Tibial artery (tissue), 4 donors: ENCODE data around the gene HAVCR2.

Source experiments
- DNase-seq, 2 donors: peaks; one replicate each; pipeline ENCODE4 v3.0.0-alpha.2; 2019
- H3K27ac ChIP-seq, 2 donors: fragments of 200-600 bp; sonication (generic) in 1 of 2; 1 replicate in 1 of 2; 2 replicates in 1 of 2; pipeline ENCODE4 v1.5.1; 2018 to 2019; ENCODE audit warnings: mild to moderate bottlenecking in 1 of 2
- H3K27me3 ChIP-seq, 2 donors: fragments of 200-600 bp; sonication (generic) in 1 of 2; one replicate each; pipeline versions ENCODE4 v1.5.1 to v1.6.0; 2016 to 2019
- H3K36me3 ChIP-seq, 3 donors: fragments of 200-600 bp; sonication (generic) in 2 of 3; one replicate each; pipeline ENCODE4 v1.5.1; 2016 to 2019; ENCODE audit warnings: mild to moderate bottlenecking in 2 of 3
- H3K4me1 ChIP-seq, 4 donors: fragments of 200-600 bp; sonication (generic) in 2 of 4; 1 replicate in 3 of 4; 2 replicates in 1 of 4; pipeline ENCODE4 v1.5.1; 2016 to 2019
- H3K4me3 ChIP-seq, 2 donors: fragments of 200-600 bp; sonication (generic) in 1 of 2; 1 replicate in 1 of 2; 2 replicates in 1 of 2; pipeline ENCODE4 v1.5.1; 2018 to 2019; ENCODE audit warnings: mild to moderate bottlenecking in 2 of 2
- H3K9me3 ChIP-seq, 3 donors: fragments of 200-600 bp; sonication (generic) in 1 of 3; one replicate each; pipeline ENCODE4 v1.5.1; 2016 to 2019
- CTCF ChIP-seq, 2 experiments: fragments of 200-600 bp in 1 of 2; fragments of 450-650 bp in 1 of 2; IDR thresholded peaks; one replicate each; pipeline ENCODE4 v1.5.1; 2017 to 2019; ENCODE audit warnings: antibody characterized with exemption in 2 of 2, mild to moderate bottlenecking in 1 of 2, moderate library complexity in 1 of 2
- intact Hi-C: fragments of 100-400 bp; cut with DNase I; formaldehyde crosslinking; loops from one replicate; pipeline ENCODE4 v1.15.0; 2023; ENCODE audit warnings: low total_unique reads

Gene HAVCR2

DNA sequence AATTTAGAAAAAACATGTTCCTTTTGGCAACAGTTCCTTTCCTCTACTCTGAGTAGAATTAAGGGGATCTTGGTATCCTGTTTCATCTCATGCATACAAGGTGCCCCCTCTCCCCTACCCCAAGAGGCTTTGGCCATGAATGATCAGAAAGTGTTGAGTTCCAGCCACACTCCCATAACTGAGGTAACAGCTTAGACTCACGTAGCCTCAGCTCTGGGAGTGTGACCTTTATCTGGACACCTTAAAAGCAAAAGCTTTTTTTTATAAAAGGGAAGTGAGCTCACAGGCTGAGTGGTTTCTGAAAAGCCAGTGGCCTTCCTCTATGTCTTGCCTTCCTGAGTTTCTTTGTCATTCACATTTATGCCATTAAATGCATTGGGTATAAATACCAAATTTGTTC is 900 bp upstream of the HAVCR2 start:
- H3K4me3 ChIP-seq, result no peak overlapping the region
- TF ChIP-seq CTCF (IDR thresholded peaks at IDR 0.05), result no peak
- H3K4me1 ChIP-seq, result no peaks in the 10 kb centered on the region
- H3K9me3 ChIP-seq, result no peaks in the 10 kb centered on the region
- H3K36me3 ChIP-seq, result no peaks in the 10 kb centered on the region
- H3K27me3 ChIP-seq, result no peaks in the 10 kb centered on the region
- intact Hi-C loops, result no loop called here
- H3K27ac ChIP-seq, result no peak overlapping the region
- DNase-seq, result no peak

DNA sequence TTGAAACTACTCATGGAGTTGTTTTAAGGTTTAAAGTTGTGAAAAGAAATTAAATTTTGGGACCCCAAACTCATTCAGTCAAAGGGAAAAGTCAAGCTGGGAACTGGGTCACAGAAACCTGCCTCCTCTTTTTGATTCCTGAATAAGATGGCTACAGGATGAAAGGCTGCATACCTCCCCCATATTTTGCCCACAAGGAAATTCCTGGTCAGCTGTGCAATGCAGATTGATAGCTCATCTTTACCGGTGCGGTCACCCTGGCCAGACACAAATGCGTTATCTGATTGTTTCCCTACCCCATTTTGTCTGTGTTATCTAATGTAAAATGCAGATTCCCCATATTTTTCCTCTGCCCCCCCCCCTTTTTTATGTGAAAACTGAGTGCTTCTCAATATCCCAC is 1.3 kb downstream of the HAVCR2 start:
- no peaks in the 10 kb centered on the region for H3K4me1 ChIP-seq
- H3K27ac ChIP-seq, result no peak overlapping the region
- H3K36me3 ChIP-seq, result no peaks in the 10 kb centered on the region
- DNase-seq, result no peak
- no peak overlapping the region for H3K4me3 ChIP-seq
- H3K27me3 ChIP-seq, result no peaks in the 10 kb centered on the region
- no peak for TF ChIP-seq CTCF (IDR thresholded peaks at IDR 0.05)
- intact Hi-C loops, result no loop called here
- H3K9me3 ChIP-seq, result no peaks in the 10 kb centered on the region

DNA sequence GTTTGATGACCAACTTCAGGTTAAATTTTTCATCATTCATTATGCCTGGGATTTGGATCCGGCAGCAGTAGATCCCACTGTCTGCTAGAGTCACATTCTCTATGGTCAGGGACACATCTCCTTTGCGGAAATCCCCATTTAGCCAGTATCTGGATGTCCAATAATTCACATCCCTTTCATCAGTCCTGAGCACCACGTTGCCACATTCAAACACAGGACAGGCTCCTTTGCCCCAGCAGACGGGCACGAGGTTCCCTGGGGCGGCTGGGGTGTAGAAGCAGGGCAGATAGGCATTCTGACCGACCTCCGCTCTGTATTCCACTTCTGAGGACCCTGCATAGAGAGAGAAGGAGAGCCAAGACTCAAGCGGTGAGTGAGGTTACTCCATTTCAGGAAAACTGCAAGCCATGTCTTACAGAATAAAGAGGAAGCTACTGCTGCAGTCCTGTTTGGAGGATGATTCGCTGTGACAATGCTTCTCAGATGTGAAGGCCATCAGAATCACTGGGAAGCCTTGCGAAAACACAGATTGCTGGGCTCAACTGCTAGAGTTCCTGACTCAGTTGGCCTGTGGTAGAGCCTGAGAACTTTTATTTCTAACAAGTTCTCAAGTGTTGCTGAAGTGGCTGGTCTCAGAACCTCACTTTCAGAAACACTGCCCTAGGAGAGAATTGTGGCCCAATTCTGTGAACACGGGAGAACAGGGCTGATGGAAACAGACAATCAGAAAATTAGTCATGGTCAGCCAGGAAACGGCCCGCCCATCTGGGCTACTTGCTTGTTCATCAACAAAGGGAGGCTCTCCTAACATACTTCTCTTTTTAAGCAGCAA is 2.0 kb downstream of the HAVCR2 start:
- Histone ChIP-seq H3K4me3 (peak overlapping the region in 1 of 2 donors; percentile 2), H3K9me3 (no peaks in the 10 kb centered on the region), H3K4me1 (no peaks in the 10 kb centered on the region), H3K27ac (no peak overlapping the region), H3K36me3 (no peaks in the 10 kb centered on the region), H3K27me3 (no peaks in the 10 kb centered on the region)
- peak in 1 of 2 donors; percentile 65 for DNase-seq
- intact Hi-C loops, result no loop called here
- TF ChIP-seq CTCF (IDR thresholded peaks at IDR 0.05), result no peak

GRCh38 chr5:157100140-157100679 is 8.6 kb downstream of the HAVCR2 start:
- intact Hi-C loops, result no loop called here
- H3K27me3 ChIP-seq, result no peaks in the 10 kb centered on the region
- no peaks in the 10 kb centered on the region for H3K9me3 ChIP-seq
- peak overlapping the region in 1 of 2 donors; percentile 26 for H3K27ac ChIP-seq
- H3K36me3 ChIP-seq, result no peaks in the 10 kb centered on the region
- DNase-seq, result no peak
- H3K4me1 ChIP-seq, result peaks cover 0 to 15% (median 3%) of the 10 kb centered on the region in 4 donors
- TF ChIP-seq CTCF (IDR thresholded peaks at IDR 0.05), result no peak
- H3K4me3 ChIP-seq, result no peak overlapping the region

DNA sequence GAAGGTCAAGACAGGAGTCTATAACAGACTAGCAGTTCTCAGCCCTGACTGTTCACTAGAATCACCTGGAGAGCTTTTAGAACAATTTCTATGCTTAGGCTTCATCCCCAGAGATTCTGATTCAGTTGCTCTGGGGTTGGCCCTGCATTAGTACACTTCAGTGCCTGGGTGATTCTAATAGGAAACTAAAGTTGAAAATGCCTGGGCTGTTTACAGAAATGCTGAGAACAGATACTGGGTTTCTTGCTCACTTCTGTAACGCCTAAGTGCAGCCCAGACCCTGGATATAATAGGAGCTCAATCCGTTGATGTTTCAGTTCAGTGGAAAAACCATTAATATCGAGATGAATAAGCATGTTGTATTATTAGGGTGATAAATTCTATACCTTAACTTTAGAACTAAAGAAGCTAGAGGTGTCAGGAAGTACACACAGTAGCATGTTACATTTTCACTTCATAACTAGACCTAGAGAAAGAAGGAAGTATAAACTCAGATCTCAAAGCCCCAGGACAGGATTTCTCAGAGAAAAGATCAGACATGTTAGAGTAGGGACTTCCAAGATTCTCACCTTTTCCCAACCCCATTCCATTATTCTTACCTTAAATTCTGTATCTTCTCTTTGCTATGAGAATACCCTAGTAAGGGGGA is 20.4 kb downstream of the HAVCR2 start:
- TF ChIP-seq CTCF (IDR thresholded peaks at IDR 0.05), result no peak
- Histone ChIP-seq H3K9me3 (no peaks in the 10 kb centered on the region), H3K36me3 (no peaks in the 10 kb centered on the region), H3K27me3 (no peaks in the 10 kb centered on the region), H3K4me3 (no peak overlapping the region), H3K27ac (no peak overlapping the region), H3K4me1 (no peaks in the 10 kb centered on the region)
- DNase-seq, result no peak
- intact Hi-C loops, result no loop called here
